BE2C (cell line): ENCODE data around the gene ACBD6.

Experiments used
- DNase-seq: peaks from one replicate; pipeline ENCODE4 v3.0.0-alpha.2; 2020
- H3K27me3 ChIP-seq: fragments of 250-450 bp; sonication (Bioruptor Pico); 2 replicates; pipeline ENCODE4 v1.5.1; 2020; ENCODE audit warnings: mild to moderate bottlenecking
- H3K36me3 ChIP-seq: fragments of 250-450 bp; sonication (Bioruptor Pico); 2 replicates; pipeline ENCODE4 v1.5.1; 2020; ENCODE audit warnings: mild to moderate bottlenecking
- H3K4me1 ChIP-seq: fragments of 250-450 bp; sonication (Bioruptor Pico); 2 replicates; pipeline ENCODE4 v1.5.1; 2020
- H3K4me3 ChIP-seq: 2 replicates; pipeline ENCODE4 v1.5.1; 2011; ENCODE audit warnings: low read depth, low read length
- H3K9me3 ChIP-seq: fragments of 250-450 bp; sonication (Bioruptor Pico); 2 replicates; pipeline ENCODE4 v1.5.1; 2020
- CTCF ChIP-seq: IDR thresholded peaks from 2 replicates; pipeline ENCODE4 v1.5.1; 2012; ENCODE audit warnings: mild to moderate bottlenecking, low read depth, low read length

The ACBD6 gene

GRCh38 chr1:180489313-180489712 is 13.1 kb downstream of the ACBD6 start:
- Histone ChIP-seq H3K4me1 (no peaks in the 10 kb centered on the region), H3K9me3 (no peaks in the 10 kb centered on the region), H3K36me3 (peaks cover 25% of the 10 kb centered on the region), H3K4me3 (no peak overlapping the region), H3K27me3 (no peaks in the 10 kb centered on the region)
- no peak for DNase-seq
- no peak for TF ChIP-seq CTCF

GRCh38 chr1:180488661-180489060 is 13.7 kb downstream of the ACBD6 start:
- Histone ChIP-seq H3K4me1 (no peaks in the 10 kb centered on the region), H3K9me3 (no peaks in the 10 kb centered on the region), H3K4me3 (no peak overlapping the region), H3K27me3 (no peaks in the 10 kb centered on the region), H3K36me3 (peaks cover 22% of the 10 kb centered on the region)
- no peak for TF ChIP-seq CTCF
- no peak for DNase-seq

- Histone ChIP-seq H3K4me3 (no peak overlapping the region), H3K9me3 (no peaks in the 10 kb centered on the region), H3K27me3 (no peaks in the 10 kb centered on the region), H3K36me3 (peaks cover 13% of the 10 kb centered on the region), H3K4me1 (no peaks in the 10 kb centered on the region)
- TF ChIP-seq CTCF: peak; percentile 44
- no peak for DNase-seq
Observed at GRCh38 chr1:180486092-180486491, 16.3 kb downstream of the ACBD6 start.

- Histone ChIP-seq H3K4me3 (no peak overlapping the region), H3K4me1 (no peaks in the 10 kb centered on the region), H3K36me3 (peaks cover 13% of the 10 kb centered on the region), H3K9me3 (no peaks in the 10 kb centered on the region), H3K27me3 (no peaks in the 10 kb centered on the region)
- TF ChIP-seq CTCF: no peak
- no peak for DNase-seq
Observed at GRCh38 chr1:180484490-180484889, 17.9 kb downstream of the ACBD6 start.

- no peaks in the 10 kb centered on the region for H3K4me1 ChIP-seq
- H3K9me3 ChIP-seq: no peaks in the 10 kb centered on the region
- peaks cover 7% of the 10 kb centered on the region for H3K36me3 ChIP-seq
- no peak overlapping the region for H3K4me3 ChIP-seq
- TF ChIP-seq CTCF: peak; percentile 82
- no peak for DNase-seq
- H3K27me3 ChIP-seq: no peaks in the 10 kb centered on the region
Observed at GRCh38 chr1:180482425-180483275, 19.7 kb downstream of the ACBD6 start.

GRCh38 chr1:180470031-180470430 is 32.3 kb downstream of the ACBD6 start:
- DNase-seq: no peak
- Histone ChIP-seq H3K4me3 (no peak overlapping the region), H3K4me1 (no peaks in the 10 kb centered on the region), H3K36me3 (0 out of 2 replicates have a peak, but pooled peaks cover 3% of the 10 kb centered on the region), H3K9me3 (no peaks in the 10 kb centered on the region), H3K27me3 (no peaks in the 10 kb centered on the region)
- TF ChIP-seq CTCF: no peak
